A549 treated with CORT108297 at 1 μM for 4 hours (cell line): ENCODE results near the gene DACH1. TPM values are rescaled to one million over a fixed set of nuclear protein-coding genes. Genes with fewer than 3 reads are reported as not detected.

ENCODE experiments used
- total RNA-seq: library from RNA; stranded (reverse); fragments of 200-300 nt; extraction: Qiagen RNA extraction; gene quantifications from 5 replicates; pipeline ENCODE4 v1.2.3, GENCODE V29; 2022

Gene DACH1
- not detected in 5 replicates for total RNA-seq

DNA sequence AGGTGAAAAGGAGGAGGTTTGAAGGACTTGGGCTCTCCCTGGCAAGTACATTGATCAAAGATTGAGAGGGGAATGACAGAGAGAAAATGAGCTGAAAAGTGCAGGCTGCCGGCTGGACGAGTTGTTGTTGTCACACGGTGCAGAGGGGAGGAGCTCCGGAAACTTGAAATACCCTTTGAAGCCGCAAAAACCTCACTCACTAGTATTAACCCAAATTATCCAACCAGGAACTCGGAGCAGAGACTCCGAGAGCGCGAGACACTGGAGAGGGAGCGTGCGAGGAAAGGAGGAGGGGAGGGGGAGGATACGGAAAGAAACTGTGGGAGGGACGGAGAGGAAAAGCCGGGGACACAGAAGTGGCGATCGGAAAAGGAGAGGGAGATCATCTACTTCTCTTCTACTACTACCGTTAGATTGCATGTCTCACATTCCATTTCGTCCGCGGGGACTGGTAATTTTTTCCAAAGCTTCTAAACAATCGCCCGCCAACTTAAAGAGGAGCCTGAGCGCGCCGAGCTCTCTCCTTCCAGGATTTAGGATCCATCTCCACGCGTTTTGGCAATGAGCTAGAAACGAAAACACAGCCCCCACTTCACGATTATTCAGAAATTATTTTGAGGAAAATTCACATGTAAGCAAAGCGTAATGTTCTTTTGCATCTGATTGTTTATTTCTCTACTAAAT is at the start of gene DACH1:
Gene DACH1, minus strand, starts transcription at position 74 of the 684 bp plus-strand sequence.

